ENCODE measurements around the gene MACF1. TPM values are rescaled to one million over a fixed set of nuclear protein-coding genes. Genes with fewer than 3 reads are reported as not detected.
"Not testable (repeated sequence)": the region's sequence is repeated elsewhere in the genome, so short reads cannot be mapped to it uniquely, and the experiment has no call there.

The MACF1 gene
- total RNA-seq, 2 donors from 2014 or later = 121 to 149 TPM

DNA sequence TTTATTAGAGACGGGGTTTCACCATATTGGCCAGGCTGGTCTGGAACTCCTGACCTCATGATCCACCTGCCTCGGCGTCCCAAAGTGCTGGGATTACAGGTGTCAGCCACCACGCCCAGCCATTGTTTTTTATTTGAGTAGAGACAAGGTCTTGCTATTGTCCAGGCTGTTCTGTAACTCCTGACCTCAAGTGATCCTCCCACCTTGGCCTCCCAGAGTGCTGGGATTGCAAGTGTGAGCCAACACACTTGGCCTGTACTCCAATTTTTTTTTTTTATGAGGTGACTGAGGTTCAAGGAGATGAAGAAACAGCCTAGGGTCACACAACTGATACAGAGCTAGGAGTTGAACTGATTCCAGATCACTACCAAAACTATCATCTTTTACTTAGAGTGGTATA lies 245.5 kb downstream of the MACF1 start:
- DNase-seq; intact Hi-C loops (cut with DNase I, micrococcal nuclease): not testable (repeated sequence)
- ATAC-seq = peak; percentile 9

DNA sequence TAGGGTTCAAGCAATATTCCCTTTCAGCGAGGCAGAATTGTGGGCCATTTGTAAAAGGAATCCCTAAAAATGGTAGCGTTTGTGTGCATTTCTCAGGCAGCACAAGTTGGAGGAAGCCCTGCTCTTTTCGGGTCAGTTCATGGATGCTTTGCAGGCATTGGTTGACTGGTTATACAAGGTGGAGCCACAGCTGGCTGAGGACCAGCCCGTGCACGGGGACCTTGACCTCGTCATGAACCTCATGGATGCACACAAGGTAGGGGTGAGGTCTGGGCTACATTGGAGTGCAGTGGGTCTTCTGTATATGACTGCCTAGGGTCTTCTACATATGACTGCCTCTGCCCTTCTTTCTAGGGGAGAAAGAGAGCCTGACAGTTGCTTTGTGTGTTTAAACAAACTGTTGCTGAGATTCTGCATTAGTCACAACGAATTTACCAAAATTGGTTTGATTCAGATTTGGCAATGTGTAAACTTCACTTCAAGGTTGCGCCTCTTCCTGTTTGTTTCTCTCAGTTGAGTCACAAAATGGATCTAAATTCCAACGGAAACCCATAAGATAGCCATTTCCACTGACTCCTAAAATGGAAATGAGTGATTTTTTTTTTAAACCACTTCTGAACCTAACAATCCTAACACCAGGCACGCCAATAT lies 246.6 kb downstream of the MACF1 start:
- intact Hi-C loops (cut with DNase I, micrococcal nuclease) = no loop called here
- ATAC-seq (peak; percentile 24), DNase-seq (no peak)

DNA sequence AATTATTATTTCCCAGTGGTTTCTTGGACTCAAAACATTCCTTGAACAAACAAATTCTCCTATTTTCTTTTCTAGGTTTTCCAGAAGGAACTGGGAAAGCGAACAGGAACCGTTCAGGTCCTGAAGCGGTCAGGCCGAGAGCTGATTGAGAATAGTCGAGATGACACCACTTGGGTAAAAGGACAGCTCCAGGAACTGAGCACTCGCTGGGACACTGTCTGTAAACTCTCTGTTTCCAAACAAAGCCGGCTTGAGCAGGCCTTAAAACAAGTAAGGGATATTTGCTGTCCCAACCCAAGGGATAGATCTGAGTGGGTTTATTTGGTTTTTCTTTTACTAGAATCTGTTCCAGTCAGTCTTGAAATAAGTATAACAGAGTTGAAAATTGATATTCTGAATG lies 247.6 kb downstream of the MACF1 start:
- ATAC-seq (no peak), DNase-seq (no peak)
- intact Hi-C loops (cut with DNase I, micrococcal nuclease) = no loop called here

DNA sequence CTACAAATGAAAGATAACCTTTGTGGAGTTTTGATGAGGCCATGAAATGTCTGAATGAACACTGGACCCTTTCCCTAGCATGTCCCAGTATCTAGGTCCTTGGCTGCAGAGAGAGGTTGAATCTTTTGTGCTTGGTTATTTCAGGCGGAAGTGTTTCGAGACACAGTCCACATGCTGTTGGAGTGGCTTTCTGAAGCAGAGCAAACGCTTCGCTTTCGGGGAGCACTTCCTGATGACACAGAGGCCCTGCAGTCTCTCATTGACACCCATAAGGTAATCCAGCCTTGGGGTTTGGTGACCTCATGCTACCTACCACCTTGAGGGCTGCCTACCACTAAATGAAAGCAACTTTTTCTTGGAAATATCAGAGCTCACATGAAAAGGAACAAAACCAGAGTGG lies 248.0 kb downstream of the MACF1 start:
- no peak for DNase-seq
- ATAC-seq = no peak
- intact Hi-C loops (cut with DNase I, micrococcal nuclease) = no loop called here

DNA sequence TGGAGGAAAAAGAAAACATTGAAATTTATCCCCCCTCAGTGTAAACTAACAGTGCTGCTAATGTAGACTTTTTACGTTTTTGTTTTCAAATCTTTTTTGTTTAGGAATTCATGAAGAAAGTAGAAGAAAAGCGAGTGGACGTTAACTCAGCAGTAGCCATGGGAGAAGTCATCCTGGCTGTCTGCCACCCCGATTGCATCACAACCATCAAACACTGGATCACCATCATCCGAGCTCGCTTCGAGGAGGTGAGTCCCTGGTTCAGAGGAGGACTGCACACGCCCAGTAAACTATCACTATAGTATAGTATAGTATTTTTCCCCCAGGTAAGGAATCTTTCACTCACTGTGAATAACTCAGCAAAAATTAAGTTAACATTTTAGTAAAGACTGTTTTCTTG lies 249.1 kb downstream of the MACF1 start:
- DNase-seq = peak; percentile 20 to 41
- intact Hi-C loops (cut with DNase I, micrococcal nuclease) = no loop called here
- no peak for ATAC-seq

DNA sequence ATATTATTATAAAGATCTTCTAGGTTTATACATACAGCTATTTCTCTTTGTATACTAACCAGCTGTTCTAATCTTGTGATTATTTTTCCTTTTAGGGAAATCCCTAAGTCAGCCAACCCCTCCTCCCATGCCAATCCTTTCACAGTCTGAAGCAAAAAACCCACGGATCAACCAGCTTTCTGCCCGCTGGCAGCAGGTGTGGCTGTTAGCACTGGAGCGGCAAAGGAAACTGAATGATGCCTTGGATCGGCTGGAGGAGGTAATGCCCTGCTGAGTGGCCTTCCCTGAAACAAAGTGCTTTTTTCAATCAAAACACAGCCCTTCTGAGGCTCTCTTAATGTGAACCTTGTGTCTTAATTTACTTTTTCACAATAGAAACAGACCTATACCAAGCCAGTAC lies 254.5 kb downstream of the MACF1 start:
- no peak for ATAC-seq
- DNase-seq = no peak
- intact Hi-C loops (cut with DNase I, micrococcal nuclease) = no loop called here

DNA sequence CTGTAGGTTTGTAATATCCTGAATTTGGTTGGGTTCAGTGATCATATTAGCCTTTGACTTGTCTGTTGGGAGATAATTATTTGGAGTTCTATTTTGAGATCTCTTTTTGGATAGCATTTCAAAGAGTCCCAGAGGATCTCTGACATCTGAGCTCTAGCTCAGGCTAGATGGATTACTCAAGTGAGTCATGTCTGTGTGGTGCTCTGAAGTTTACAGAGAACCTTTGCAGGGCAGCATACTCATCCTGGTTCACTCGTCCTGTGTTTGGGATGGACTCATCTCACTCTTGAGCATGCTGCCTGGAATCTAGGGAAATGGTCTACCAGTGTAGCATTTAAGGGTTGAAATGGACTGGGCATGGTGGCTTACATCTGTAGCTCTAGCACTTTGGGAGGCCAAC lies 257.6 kb downstream of the MACF1 start:
- ATAC-seq = no peak
- intact Hi-C loops (cut with DNase I, micrococcal nuclease) = no loop called here
- DNase-seq = no peak

DNA sequence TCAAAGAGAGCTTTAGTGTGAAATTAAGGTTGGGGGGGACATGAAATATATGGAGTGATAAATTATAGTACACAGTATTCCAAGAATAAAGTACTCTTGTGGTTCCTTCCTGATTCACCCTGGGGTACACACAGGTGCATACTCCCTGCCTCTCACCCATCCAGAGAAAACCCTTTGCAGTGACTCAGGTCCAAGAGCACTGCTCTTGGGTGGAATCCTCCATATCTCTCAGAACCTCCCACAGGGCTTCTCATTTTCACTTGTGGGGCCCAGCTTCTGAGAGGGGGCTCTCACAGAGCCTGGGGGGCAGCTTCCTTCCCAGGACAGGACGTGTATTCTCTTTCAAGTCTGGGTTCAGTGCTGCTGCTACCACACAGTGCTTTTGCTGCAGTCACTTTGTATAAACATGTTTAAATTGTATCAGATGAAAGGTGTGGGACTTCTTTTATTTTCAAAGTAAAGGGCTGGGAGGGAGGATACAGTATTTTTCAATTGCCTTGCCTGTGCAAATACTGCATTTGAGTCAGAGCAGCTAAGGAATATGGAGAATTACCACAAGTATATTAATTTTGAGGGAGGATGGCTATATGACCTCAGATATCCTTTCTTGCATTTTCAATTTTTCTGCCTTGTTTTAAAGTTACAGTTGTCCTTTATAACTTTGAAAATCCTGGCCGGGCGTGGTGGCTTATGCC lies 262.1 kb downstream of the MACF1 start:
- intact Hi-C loops (cut with DNase I, micrococcal nuclease) = no loop called here
- ATAC-seq (no peak), DNase-seq (no peak)

DNA sequence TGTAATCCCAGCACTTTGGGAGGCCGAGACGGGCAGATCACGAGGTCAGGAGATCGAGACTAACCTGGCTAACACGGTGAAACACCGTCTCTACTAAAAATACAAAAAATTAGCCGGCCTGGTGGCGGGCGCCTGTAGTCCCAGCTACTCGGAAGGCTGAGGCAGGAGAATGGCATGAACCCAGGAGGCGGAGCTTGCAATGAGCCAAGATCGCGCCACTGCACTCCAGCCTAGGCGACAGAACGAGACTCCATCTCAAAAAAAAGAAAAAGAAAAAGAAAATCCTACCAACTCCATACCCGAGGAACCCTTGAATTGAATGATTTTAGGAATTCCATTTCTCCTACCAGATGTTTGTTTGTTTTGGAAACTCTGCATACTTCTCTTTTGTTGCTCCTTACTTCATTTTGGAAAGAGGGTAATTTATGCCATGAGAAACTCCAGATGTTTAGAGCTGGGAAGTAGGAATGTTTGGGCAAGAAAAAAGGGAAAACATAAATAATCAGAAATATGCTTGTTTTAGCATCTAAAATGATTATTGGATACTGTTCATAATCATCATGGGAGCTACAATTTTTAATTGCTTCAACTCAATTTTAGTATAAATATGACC lies 262.7 kb downstream of the MACF1 start:
- ATAC-seq; DNase-seq; intact Hi-C loops (cut with DNase I, micrococcal nuclease): not testable (repeated sequence)

DNA sequence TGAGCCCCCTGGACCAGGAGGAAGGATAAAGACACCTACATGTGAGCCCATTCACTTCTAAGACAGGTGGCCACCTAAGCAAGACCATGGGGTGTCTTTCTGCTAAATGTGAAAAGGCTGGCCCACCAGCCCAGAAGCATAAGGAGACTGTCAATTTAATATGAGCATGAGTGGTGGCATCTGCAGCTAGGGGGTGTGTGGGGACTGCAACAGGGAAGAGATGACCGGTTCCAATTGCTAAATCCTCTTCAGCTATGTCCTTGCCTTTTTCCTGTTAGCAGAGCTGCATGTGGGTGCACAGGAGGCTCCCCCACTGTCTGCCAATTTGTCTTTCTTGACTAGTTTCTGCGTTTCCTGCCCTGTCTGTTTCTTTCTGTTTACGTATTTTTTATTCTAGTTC lies 264.7 kb downstream of the MACF1 start:
- no peak for ATAC-seq
- DNase-seq = no peak

DNA sequence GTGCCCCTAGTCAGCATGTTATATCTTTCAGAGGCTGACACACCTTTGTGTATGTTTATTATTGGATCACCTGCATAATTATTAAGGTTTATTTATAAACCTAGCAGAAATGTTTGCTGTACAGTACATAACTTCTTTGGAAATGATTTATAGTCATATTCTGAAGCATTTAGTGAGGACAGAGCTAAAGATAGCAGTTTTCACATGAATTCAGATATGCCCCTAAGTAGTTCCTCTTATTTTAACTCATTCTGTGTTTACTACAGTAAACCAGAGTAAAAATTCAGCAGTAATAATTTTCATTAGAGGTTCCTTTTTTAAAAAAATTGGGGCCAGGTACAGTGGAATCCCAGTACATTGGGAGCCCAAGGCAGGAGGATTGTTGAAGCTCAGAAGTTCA lies 265.5 kb downstream of the MACF1 start:
- DNase-seq (no peak), ATAC-seq (no peak)
- intact Hi-C loops (cut with DNase I, micrococcal nuclease) = no loop called here

More for the DNA sequence above, 264.7 kb downstream of the MACF1 start:
- intact Hi-C loops (cut with DNase I, micrococcal nuclease) = no loop called here

DNA sequence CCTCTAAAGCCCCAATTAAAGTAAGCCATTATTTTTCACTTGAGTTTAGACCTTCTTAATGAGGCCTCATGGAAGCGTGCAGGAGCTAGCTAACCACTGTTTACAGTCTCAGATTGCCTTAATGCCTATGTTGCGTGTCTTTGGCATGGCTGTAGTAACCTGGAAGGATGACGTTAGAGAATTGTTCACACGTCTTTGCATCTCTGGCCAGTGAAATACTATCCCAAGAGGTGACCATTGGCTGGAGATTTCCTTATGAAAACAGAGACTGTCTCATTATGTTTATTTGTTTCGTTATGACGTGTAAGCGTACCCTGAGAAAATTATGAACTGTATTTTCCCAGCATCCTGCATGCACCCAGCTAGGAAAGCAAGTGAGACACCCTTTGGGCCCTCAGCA lies 268.3 kb downstream of the MACF1 start:
- no peak for ATAC-seq
- no peak for DNase-seq
- intact Hi-C loops (cut with DNase I, micrococcal nuclease) = no loop called here

DNA sequence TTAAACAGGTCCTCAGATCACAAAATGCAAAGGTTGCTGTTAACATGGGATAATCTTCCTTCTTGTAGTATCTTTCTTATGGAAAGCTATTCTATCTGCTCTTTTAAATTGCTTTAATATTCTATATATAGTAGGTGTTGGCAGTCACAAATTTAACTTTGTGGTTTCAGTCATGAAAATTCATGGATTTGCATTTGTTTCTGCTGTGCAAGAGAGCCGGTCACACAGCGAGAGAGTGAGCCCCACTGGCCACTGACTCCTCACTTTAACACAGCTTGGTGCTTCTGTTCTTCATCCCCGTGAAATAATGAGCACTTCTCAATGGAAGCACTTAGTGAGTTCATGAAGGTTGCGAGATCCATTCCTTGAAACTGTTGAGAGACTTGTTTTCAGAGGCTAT lies 268.8 kb downstream of the MACF1 start:
- DNase-seq = no peak
- intact Hi-C loops (cut with DNase I, micrococcal nuclease) = no loop called here
- ATAC-seq = no peak

DNA sequence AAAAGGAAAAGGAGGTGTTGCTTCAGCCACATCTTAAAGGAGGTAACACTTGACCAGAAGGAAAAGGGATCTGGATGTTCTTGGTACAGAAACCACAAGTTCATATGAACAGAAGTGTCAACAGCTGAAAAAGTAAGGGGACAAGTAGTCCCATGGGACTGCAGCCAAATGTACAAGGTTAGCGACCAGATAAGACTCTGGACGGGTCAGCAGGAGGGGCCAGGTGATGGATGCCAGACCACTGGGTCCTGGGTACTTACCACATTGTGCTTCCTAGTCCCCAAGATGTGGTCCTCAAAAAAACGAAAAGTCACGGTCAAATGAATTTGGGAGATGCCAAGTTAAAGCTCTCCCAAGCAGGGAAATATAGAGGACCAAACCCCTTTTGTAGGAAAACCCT lies 270.3 kb downstream of the MACF1 start:
- no peak for ATAC-seq
- DNase-seq = no peak
- intact Hi-C loops (cut with DNase I, micrococcal nuclease) = no loop called here

DNA sequence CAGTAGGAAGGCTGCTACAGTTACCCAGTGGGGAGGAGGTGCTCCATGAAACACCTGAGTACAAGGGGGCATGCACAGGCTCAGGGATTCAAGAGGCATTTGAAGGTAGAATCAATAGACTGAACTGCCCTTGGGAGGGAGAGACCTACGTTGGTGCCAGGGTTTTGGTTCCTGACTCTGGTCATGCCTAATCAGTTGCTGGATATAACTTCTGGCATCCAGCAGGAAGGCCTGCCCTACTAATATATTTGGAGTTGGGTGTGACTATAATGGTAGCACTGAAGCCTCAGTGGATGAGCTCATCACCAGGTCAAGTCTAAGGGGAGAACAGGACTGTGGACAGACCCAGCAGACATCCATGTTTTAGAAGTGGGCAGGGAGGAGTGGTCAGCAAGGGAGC lies 271.1 kb downstream of the MACF1 start:
- intact Hi-C loops (cut with DNase I, micrococcal nuclease); ATAC-seq; DNase-seq: not testable (repeated sequence)

DNA sequence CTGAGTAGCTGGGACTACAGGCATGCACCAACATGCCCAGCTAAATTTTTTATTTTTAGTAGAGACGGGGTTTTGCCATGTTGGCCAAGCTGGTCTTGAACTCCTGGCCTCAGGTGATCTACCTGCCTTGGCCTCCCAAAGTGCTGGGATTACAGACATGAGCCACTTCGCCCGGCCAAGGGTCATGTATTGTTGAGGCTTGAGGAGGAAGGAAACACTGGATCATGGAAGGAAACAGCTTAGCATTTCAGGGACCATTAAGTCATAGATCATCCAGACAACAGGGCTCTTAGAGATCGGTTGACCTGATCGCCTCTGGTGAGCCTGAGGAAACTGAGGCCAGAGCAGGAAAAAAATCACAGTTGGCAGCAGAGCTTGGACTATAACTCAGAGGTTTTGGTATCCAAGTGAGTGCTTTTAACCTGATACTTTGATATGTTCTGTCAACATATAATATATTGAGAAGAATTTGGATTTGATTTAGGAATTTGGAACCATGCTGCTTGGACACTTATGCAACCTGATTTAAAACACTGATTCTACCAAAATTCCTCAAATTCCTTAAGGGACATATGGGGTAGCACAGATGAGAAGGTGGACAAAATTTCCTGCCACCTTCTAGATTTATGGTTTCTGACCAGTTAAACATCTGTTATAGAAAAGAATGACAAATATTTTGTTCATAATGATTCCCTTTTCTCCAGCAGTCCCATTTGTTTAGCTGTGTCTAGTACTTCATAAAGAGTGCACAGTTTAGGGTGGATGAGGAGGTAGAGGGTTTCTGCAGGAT lies 273.8 kb downstream of the MACF1 start:
- ATAC-seq (no peak), DNase-seq (no peak)
- intact Hi-C loops (cut with DNase I, micrococcal nuclease) = no loop called here

DNA sequence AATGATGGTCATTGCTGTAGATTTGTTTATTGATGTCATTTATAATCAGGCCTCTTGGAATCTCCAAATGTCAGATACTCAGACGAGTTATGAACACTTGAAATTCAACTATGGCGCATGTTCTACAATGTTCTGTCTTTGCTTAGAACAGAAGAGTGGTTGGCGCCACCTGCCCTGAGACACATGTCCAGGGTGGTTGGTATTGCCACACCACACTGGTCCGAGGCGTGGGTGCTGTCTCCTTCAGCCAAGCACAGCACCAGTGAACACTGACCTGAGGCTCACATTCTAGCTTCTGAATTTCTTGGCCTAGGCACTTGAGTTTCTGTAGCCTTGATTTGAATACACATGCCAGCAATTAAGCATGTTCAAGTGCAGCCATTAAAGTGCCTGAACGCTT lies 276.8 kb downstream of the MACF1 start:
- DNase-seq (no peak), ATAC-seq (no peak)
- intact Hi-C loops (cut with DNase I, micrococcal nuclease) = no loop called here

DNA sequence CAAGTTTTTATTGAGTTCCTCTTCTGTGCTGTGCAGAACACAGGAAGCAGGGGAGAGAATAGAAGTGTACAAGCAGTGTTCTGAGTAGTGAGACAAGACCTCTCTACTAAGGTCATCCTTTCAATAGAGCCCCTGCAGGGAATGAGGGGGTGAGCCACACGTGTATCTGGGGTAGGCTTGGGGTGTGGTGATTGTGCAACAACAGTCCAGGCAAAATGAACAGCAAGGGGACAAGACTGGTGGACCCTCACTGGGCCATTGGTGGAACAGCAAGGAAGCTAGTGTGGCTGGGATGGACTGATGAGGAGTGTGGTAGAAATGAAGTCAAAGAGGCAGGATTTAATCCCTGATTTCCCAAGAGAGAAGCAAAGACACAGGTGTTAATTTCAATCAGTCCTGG lies 278.8 kb downstream of the MACF1 start:
- intact Hi-C loops (cut with DNase I, micrococcal nuclease) = no loop called here
- DNase-seq (no peak), ATAC-seq (no peak)

DNA sequence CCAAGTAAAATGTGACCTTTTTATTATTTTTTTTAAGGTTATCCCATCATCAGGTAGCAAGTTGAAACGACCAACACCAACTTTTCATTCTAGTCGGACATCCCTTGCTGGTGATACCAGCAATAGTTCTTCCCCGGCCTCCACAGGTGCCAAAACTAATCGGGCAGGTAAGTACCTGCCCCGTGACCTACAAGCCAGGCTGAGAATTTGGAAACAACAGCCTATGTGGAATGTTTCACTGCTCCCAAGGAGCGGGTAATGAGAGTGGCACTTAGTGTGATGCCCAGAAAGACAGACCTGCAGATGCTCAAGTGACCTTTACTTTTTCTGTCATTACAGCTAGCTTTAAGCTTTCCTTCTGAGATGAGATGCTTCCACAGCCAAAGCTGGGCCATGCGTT lies 280.1 kb downstream of the MACF1 start:
- DNase-seq (no peak), ATAC-seq (no peak)
- intact Hi-C loops (cut with DNase I, micrococcal nuclease) = no loop called here
